Measurements from ENCODE around the gene XRN2.

DNA sequence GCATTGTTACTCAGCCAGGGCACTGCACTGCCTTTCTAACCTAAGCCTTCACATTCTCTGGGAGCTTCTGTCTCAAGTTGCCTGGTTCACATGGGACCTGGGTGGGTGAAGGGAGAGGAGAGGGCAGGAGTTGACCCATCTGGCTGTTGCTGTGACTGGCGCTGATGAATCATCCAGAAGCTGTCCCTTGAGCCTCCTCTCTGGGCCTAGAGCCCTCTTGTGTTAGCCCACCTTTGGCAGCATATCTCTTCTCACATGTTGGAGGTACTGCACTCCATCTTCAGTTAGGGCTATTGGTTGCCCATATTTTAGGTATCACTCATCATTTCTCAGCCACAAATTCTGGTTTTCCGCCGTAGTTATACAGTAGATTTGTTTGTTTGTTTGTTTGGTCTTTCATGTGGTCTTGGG is 19.8 kb downstream of the XRN2 start:
- TF ChIP-seq POLR2A (IDR thresholded peaks at IDR 0.05; ENCODE audit: low read depth, low read length) (no peak), TAF1 (IDR thresholded peaks at IDR 0.05; ENCODE audit: low read depth, low read length) (no peak)
